ENCODE results near the gene UBE2D4.
"Not testable (repeated sequence)": the region's sequence is repeated elsewhere in the genome, so short reads cannot be mapped to it uniquely, and the experiment has no call there.

Gene UBE2D4

GRCh38 chr7:43925984-43926797, at the start of gene UBE2D4:
Gene UBE2D4, plus strand, starts transcription at chr7:43926436. Its CDS starts 97 bp downstream, at chr7:43926533.
- peak; percentile 93 for DNase-seq

- DNase-seq = no peak
Observed at GRCh38 chr7:43876976-43877745, 49.1 kb upstream of the UBE2D4 start.

GRCh38 chr7:43877968-43878864, 48.0 kb upstream of the UBE2D4 start:
- DNase-seq = no peak

GRCh38 chr7:43878867-43879266, 47.4 kb upstream of the UBE2D4 start:
- DNase-seq = no peak

GRCh38 chr7:43879477-43879876, 46.8 kb upstream of the UBE2D4 start:
- no peak for DNase-seq

GRCh38 chr7:43880596-43880995, 45.6 kb upstream of the UBE2D4 start:
- no peak for DNase-seq

GRCh38 chr7:43884209-43884608, 42.0 kb upstream of the UBE2D4 start:
- no peak for DNase-seq

GRCh38 chr7:43884617-43885016, 41.6 kb upstream of the UBE2D4 start:
- no peak for DNase-seq

GRCh38 chr7:43888993-43889945, 37.0 kb upstream of the UBE2D4 start:
- DNase-seq = no peak

- DNase-seq = no peak
Observed at GRCh38 chr7:43890468-43890867, 35.8 kb upstream of the UBE2D4 start.

GRCh38 chr7:43891069-43891955, 34.9 kb upstream of the UBE2D4 start:
- no peak for DNase-seq

GRCh38 chr7:43895847-43896415, 30.3 kb upstream of the UBE2D4 start:
- no peak for DNase-seq

- not testable (repeated sequence) for DNase-seq
Observed at GRCh38 chr7:43898571-43898970, 27.7 kb upstream of the UBE2D4 start.

GRCh38 chr7:43902542-43903054, 23.6 kb upstream of the UBE2D4 start:
- no peak for DNase-seq

- no peak for DNase-seq
Observed at GRCh38 chr7:43904533-43905208, 21.6 kb upstream of the UBE2D4 start.

GRCh38 chr7:43905209-43905946, 20.9 kb upstream of the UBE2D4 start:
- no peak for DNase-seq

GRCh38 chr7:43905956-43906330, 20.3 kb upstream of the UBE2D4 start:
- DNase-seq = peak; percentile 33

GRCh38 chr7:43906331-43907010, 19.8 kb upstream of the UBE2D4 start, which contains the start of gene URGCP:
Gene URGCP, minus strand, starts transcription at chr7:43906596. Its CDS starts 21 bp downstream, at chr7:43906575.
- peak; percentile 61 for DNase-seq
